Neural cell (in vitro differentiated cells): ENCODE measurements around the gene RPGRIP1L. TPM values are rescaled to one million over a fixed set of nuclear protein-coding genes. Genes with fewer than 3 reads are reported as not detected.

Experiments
- H2AFZ ChIP-seq: fragments of 200-600, 300-800 bp; sonication (generic), shearing (Covaris generic); 2 replicates; pipeline ENCODE4 v1.6.0; 2014; ENCODE audit warnings: low read depth, mild to moderate bottlenecking, antibody characterized with exemption, low read length, moderate library complexity
- H3F3A ChIP-seq: fragments of 200-600 bp; shearing (Covaris generic); 2 replicates; pipeline ENCODE4 v1.6.1; 2016; ENCODE audit warnings: mild to moderate bottlenecking, moderate library complexity, mixed read lengths, antibody characterized with exemption, low read length; ENCODE audit not compliant: insufficient read depth, poor library complexity, severe bottlenecking
- H3K27ac ChIP-seq: fragments of 200-600, 300-800 bp; sonication (generic), shearing (Covaris generic); 2 replicates; pipeline ENCODE4 v1.5.1; 2014; ENCODE audit warnings: mild to moderate bottlenecking, low read length, moderate library complexity
- H3K27me3 ChIP-seq: fragments of 300-800, 200-600 bp; sonication (generic), shearing (Covaris generic); 2 replicates; pipeline ENCODE4 v1.6.0; 2014; ENCODE audit warnings: mild to moderate bottlenecking, low read depth, low read length, moderate library complexity; ENCODE audit not compliant: insufficient read depth
- H3K36me3 ChIP-seq: fragments of 300-800, 200-600 bp; sonication (generic), shearing (Covaris generic); 2 replicates; pipeline ENCODE4 v1.5.1; 2014; ENCODE audit warnings: mild to moderate bottlenecking, antibody characterized with exemption, low read length, moderate library complexity; ENCODE audit not compliant: insufficient read depth
- H3K4me2 ChIP-seq: fragments of 300-800, 200-600 bp; sonication (generic), shearing (Covaris generic); 2 replicates; pipeline ENCODE4 v1.6.0; 2014; ENCODE audit warnings: mild to moderate bottlenecking, low read length
- H3K4me3 ChIP-seq: fragments of 300-800, 200-600 bp; sonication (generic), shearing (Covaris generic); 2 replicates; pipeline ENCODE4 v1.5.1; 2014; ENCODE audit warnings: mild to moderate bottlenecking, low read length, moderate library complexity
- H3K79me2 ChIP-seq: fragments of 200-600 bp; shearing (Covaris generic); replicated peaks from 2 replicates; pipeline ENCODE4 v1.6.0; 2014; ENCODE audit warnings: mild to moderate bottlenecking, low read length, moderate library complexity; ENCODE audit not compliant: insufficient read depth
- H3K9ac ChIP-seq: fragments of 300-800, 200-600 bp; sonication (generic), shearing (Covaris generic); 2 replicates; pipeline ENCODE4 v1.6.1; 2016; ENCODE audit warnings: mild to moderate bottlenecking, low read length, mixed read lengths
- H3K9me2 ChIP-seq: fragments of 200-600 bp; shearing (Covaris generic); 2 replicates; pipeline ENCODE4 v1.6.1; 2016; ENCODE audit warnings: mild to moderate bottlenecking, low read length, mixed read lengths; ENCODE audit not compliant: insufficient read depth
- H3K9me3 ChIP-seq: fragments of 200-600, 300-800 bp; sonication (generic), shearing (Covaris generic); 2 replicates; pipeline ENCODE4 v1.6.1; 2016; ENCODE audit warnings: mild to moderate bottlenecking, mixed run types, low read length, moderate library complexity, mixed read lengths
- H4K20me1 ChIP-seq: fragments of 200-600 bp; shearing (Covaris generic); 2 replicates; pipeline ENCODE4 v1.6.1; 2016; ENCODE audit warnings: mild to moderate bottlenecking, mixed run types; ENCODE audit not compliant: insufficient read depth
- EZH2 ChIP-seq: fragments of 200-600, 300-800 bp; shearing (Covaris generic), sonication (generic); IDR thresholded peaks from 2 replicates; pipeline ENCODE4 v1.6.1; 2014; ENCODE audit warnings: antibody characterized with exemption, low read length, borderline replicate concordance, mild to moderate bottlenecking; ENCODE audit not compliant: insufficient read depth, poor library complexity, severe bottlenecking
- MXI1 ChIP-seq: fragments of 450-650 bp; conservative IDR thresholded peaks from 2 replicates; pipeline ENCODE4 v1.6.1; 2014; ENCODE audit warnings: antibody characterized with exemption, mild to moderate bottlenecking; ENCODE audit not compliant: poor library complexity, severe bottlenecking
- POLR2AphosphoS5 ChIP-seq: IDR thresholded peaks from 2 replicates; pipeline ENCODE4 v1.6.1; 2012
- RAD21 ChIP-seq: fragments of 450-650 bp; conservative IDR thresholded peaks from 2 replicates; pipeline ENCODE4 v1.6.1; 2014; ENCODE audit warnings: antibody characterized with exemption, mild to moderate bottlenecking, moderate library complexity
- SMC3 ChIP-seq: fragments of 450-650 bp; conservative IDR thresholded peaks from 2 replicates; pipeline ENCODE4 v1.6.1; 2014; ENCODE audit warnings: antibody characterized with exemption, mild to moderate bottlenecking, moderate library complexity; ENCODE audit not compliant: poor library complexity
- polyA plus RNA-seq: library from polyadenylated mRNA; depleted of rRNA; stranded (reverse); fragments of >200 nt; gene quantifications from 2 replicates; pipeline ENCODE4 v1.2.3, GENCODE V29; 2014
- TF ChIP-seq, protein P1 (sequence below): IDR thresholded peaks from 2 replicates; pipeline ENCODE4 v1.6.1; 2012; ENCODE audit warnings: borderline replicate concordance

The RPGRIP1L gene
- polyA plus RNA-seq, 1 donor from 2014 or later: 24.6 TPM

- H3K36me3 ChIP-seq: no peaks in the 10 kb centered on the region
- no peak for TF ChIP-seq RAD21
- TF ChIP-seq EZH2: no peak
- TF ChIP-seq, protein P1, sequence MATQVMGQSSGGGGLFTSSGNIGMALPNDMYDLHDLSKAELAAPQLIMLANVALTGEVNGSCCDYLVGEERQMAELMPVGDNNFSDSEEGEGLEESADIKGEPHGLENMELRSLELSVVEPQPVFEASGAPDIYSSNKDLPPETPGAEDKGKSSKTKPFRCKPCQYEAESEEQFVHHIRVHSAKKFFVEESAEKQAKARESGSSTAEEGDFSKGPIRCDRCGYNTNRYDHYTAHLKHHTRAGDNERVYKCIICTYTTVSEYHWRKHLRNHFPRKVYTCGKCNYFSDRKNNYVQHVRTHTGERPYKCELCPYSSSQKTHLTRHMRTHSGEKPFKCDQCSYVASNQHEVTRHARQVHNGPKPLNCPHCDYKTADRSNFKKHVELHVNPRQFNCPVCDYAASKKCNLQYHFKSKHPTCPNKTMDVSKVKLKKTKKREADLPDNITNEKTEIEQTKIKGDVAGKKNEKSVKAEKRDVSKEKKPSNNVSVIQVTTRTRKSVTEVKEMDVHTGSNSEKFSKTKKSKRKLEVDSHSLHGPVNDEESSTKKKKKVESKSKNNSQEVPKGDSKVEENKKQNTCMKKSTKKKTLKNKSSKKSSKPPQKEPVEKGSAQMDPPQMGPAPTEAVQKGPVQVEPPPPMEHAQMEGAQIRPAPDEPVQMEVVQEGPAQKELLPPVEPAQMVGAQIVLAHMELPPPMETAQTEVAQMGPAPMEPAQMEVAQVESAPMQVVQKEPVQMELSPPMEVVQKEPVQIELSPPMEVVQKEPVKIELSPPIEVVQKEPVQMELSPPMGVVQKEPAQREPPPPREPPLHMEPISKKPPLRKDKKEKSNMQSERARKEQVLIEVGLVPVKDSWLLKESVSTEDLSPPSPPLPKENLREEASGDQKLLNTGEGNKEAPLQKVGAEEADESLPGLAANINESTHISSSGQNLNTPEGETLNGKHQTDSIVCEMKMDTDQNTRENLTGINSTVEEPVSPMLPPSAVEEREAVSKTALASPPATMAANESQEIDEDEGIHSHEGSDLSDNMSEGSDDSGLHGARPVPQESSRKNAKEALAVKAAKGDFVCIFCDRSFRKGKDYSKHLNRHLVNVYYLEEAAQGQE: no peak
- peaks cover 4% of the 10 kb centered on the region for H3K9me3 ChIP-seq
- peaks cover 7% of the 10 kb centered on the region for H3K79me2 ChIP-seq
- no peak overlapping the region for H3K4me3 ChIP-seq
- H3K4me2 ChIP-seq: no peak overlapping the region
- no peak overlapping the region for H2AFZ ChIP-seq
- no peaks in the 10 kb centered on the region for H3F3A ChIP-seq
- H3K9me2 ChIP-seq: no peaks in the 10 kb centered on the region
- no peaks in the 10 kb centered on the region for H4K20me1 ChIP-seq
- no peak overlapping the region for H3K27ac ChIP-seq
- no peak overlapping the region for H3K9ac ChIP-seq
- peaks cover 9% of the 10 kb centered on the region for H3K27me3 ChIP-seq
These were observed 48.9 kb upstream of the RPGRIP1L start for GRCh38 chr16:53752560-53752959.

DNA sequence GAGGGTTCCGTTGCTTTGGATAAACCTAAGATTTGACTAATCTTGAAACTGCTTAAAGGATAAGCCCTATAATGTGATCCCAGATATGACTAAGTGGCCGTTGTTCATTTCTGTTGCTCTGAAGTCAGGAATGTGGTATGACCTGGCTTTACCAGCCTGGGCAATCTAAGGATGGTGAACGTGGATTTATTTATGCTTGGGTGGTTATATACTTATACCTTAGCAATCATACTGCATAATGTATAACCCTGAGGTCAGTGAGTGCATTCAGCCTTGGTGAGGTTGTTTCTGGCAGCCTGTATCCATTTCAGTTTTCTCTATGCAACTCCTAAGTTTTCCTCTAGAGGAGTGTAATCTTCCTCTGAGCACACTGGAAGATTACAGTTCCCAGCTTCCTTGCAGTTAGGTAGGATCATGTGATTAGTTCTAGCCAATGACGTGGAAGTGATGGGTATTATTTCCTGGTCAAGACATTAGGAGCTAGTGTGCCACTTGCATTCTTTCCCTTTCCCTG lies 42.2 kb upstream of the RPGRIP1L start:
- Histone ChIP-seq H3K79me2 (peaks cover 11% of the 10 kb centered on the region), H2AFZ (no peak overlapping the region), H3K27ac (no peak overlapping the region), H3K9me3 (peaks cover 6% of the 10 kb centered on the region), H3K4me3 (no peak overlapping the region), H4K20me1 (no peaks in the 10 kb centered on the region), H3K36me3 (no peaks in the 10 kb centered on the region), H3K9ac (no peak overlapping the region), H3K4me2 (no peak overlapping the region), H3F3A (no peaks in the 10 kb centered on the region), H3K27me3 (no peaks in the 10 kb centered on the region), H3K9me2 (no peaks in the 10 kb centered on the region)
- TF ChIP-seq SMC3: no peak
- TF ChIP-seq EZH2: no peak
- no peak for TF ChIP-seq RAD21
- TF ChIP-seq POLR2AphosphoS5: no peak
- TF ChIP-seq MXI1: no peak
- TF ChIP-seq, protein P1: no peak
